NCI-H446 (cell line): ENCODE measurements around the gene C11orf98.
A peak's percentile ranks its signal among the peaks of the same experiment; 100 is the strongest.
"Not testable (repeated sequence)": the region's sequence is repeated elsewhere in the genome, so short reads cannot be mapped to it uniquely, and the experiment has no call there.

Experiments used
- DNase-seq, 2 experiments: peaks; one replicate each; lab custom pipeline; 2025; lab: John Stamatoyannopoulos, UW

Gene C11orf98

GRCh38 chr11:62650283-62650682, 14.7 kb downstream of the C11orf98 start:
- DNase-seq: not testable (repeated sequence)

GRCh38 chr11:62649486-62649885, 15.5 kb downstream of the C11orf98 start:
- DNase-seq: no peak

- no peak for DNase-seq
Measured at GRCh38 chr11:62648967-62649364, 16.0 kb downstream of the C11orf98 start.

- no peak for DNase-seq
Measured at GRCh38 chr11:62648185-62648966, 16.6 kb downstream of the C11orf98 start.

GRCh38 chr11:62647609-62648005, 17.4 kb downstream of the C11orf98 start:
- no peak for DNase-seq

GRCh38 chr11:62646825-62647608, 18.0 kb downstream of the C11orf98 start:
- DNase-seq: no peak

GRCh38 chr11:62645946-62646824, 18.8 kb downstream of the C11orf98 start, which contains the start of gene GANAB:
GANAB (minus strand) TSS chr11:62646613; CDS start chr11:62646599, 14 bp downstream.
- DNase-seq: peak; percentile 97 to 98

GRCh38 chr11:62645671-62645945, 19.4 kb downstream of the C11orf98 start:
- DNase-seq: no peak

GRCh38 chr11:62644220-62644619, 20.8 kb downstream of the C11orf98 start:
- no peak for DNase-seq

- no peak for DNase-seq
Measured at GRCh38 chr11:62632492-62632891, 32.5 kb downstream of the C11orf98 start.

GRCh38 chr11:62627713-62628112, 37.3 kb downstream of the C11orf98 start:
- no peak for DNase-seq

- DNase-seq: no peak
Measured at GRCh38 chr11:62622476-62623089, 42.4 kb downstream of the C11orf98 start.

GRCh38 chr11:62621567-62622470, 43.2 kb downstream of the C11orf98 start, which contains the start of gene B3GAT3:
B3GAT3 (minus strand) TSS chr11:62621986; CDS start chr11:62621947, 39 bp downstream.
- DNase-seq: peak; percentile 94 to 99

GRCh38 chr11:62621027-62621566, 43.9 kb downstream of the C11orf98 start:
- no peak for DNase-seq

GRCh38 chr11:62616957-62617356, 48.1 kb downstream of the C11orf98 start:
- not testable (repeated sequence) for DNase-seq

- DNase-seq: no peak
Measured at GRCh38 chr11:62615521-62615920, 49.5 kb downstream of the C11orf98 start.

GRCh38 chr11:62614275-62614674, 50.7 kb downstream of the C11orf98 start:
- DNase-seq: no peak

- no peak for DNase-seq
Measured at GRCh38 chr11:62613291-62613778, 51.7 kb downstream of the C11orf98 start.
